Kidney tubule cell (primary cell): ENCODE data around the gene ACTRT2.

Experiments
- DNase-seq: peaks from one replicate; pipeline ENCODE4 v3.0.0-alpha.2; 2018; ENCODE audit warnings: low spot score

ACTRT2 gene

GRCh38 chr1:3055051-3055450 lies 33.8 kb downstream of the ACTRT2 start:
- DNase-seq = no peak

GRCh38 chr1:3056641-3057040 lies 35.4 kb downstream of the ACTRT2 start:
- DNase-seq = no peak

- no peak for DNase-seq
Measured at GRCh38 chr1:3058263-3059030, 37.2 kb downstream of the ACTRT2 start.

- no peak for DNase-seq
Measured at GRCh38 chr1:3060127-3060526, 38.9 kb downstream of the ACTRT2 start.

- peak; percentile 59 for DNase-seq
Measured at GRCh38 chr1:3060601-3061551, 39.6 kb downstream of the ACTRT2 start.

GRCh38 chr1:3061566-3061965 lies 40.3 kb downstream of the ACTRT2 start:
- no peak for DNase-seq

- no peak for DNase-seq
Measured at GRCh38 chr1:3061981-3062615, 40.8 kb downstream of the ACTRT2 start.

GRCh38 chr1:3062616-3063378 lies 41.5 kb downstream of the ACTRT2 start:
- no peak for DNase-seq

GRCh38 chr1:3063379-3064295 lies 42.4 kb downstream of the ACTRT2 start:
- DNase-seq = no peak

GRCh38 chr1:3064296-3064850 lies 43.1 kb downstream of the ACTRT2 start:
- no peak for DNase-seq

- no peak for DNase-seq
Measured at GRCh38 chr1:3064901-3065300, 43.6 kb downstream of the ACTRT2 start.

- DNase-seq = no peak
Measured at GRCh38 chr1:3065396-3065795, 44.1 kb downstream of the ACTRT2 start.

GRCh38 chr1:3065797-3066196 lies 44.5 kb downstream of the ACTRT2 start:
- no peak for DNase-seq

- peak; percentile 54 for DNase-seq
Measured at GRCh38 chr1:3066250-3066711, 45.0 kb downstream of the ACTRT2 start.

GRCh38 chr1:3066826-3067225 lies 45.6 kb downstream of the ACTRT2 start:
- DNase-seq = no peak

GRCh38 chr1:3067301-3067670 lies 46.0 kb downstream of the ACTRT2 start:
- no peak for DNase-seq

- no peak for DNase-seq
Measured at GRCh38 chr1:3067671-3068563, 46.6 kb downstream of the ACTRT2 start.

GRCh38 chr1:3068564-3069431 lies 47.5 kb downstream of the ACTRT2 start, which contains the start of gene PRDM16:
PRDM16 (plus strand) TSS chr1:3069203; CDS start chr1:3069260, 57 bp downstream.
- peak; percentile 53 for DNase-seq
